ENCODE results near the gene DHRS3. TPM values are rescaled to one million over a fixed set of nuclear protein-coding genes. Genes with fewer than 3 reads are reported as not detected.

DHRS3 gene
- total RNA-seq, 1 experiment from 2014 or later: 37.7 TPM

DNA sequence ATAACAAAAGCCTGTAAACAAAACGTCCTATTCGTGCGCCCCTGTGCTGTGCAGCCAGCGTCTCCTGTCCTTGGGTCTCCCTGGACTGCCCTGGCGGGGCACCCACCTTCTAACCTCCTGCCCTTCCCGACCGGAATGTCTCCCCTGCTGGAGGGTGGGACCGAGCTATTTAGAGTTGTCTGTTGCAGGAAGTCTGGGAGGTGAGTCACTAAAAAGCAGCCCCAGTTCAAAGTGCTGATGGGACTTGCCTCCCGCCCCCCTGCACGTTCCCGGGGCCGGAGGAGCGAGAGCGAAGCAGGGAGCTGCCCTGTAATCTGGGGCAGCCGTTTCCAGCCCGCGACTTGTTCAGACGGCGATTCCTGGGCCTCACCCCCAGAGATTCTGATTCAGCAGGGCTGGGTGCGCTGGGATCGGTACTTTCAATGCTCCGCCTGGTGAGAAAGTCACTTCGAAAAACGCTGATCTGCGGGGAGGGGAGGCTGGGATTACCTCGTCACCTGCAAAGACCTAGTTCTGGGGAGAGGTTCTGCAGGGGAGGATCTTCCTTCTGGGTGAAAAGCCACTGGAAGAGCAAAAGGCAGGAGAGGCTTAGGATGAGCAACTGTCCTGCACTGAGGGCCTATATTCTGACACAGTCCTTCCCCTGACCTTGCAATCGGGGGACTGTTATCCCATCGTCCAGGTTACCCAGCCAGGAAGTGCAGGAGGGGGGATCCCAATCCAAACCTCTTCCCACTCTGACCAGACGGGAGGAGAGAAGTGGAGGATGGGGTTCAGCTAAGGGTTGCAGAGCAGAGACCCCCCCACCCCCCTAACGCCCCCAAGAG, 1.2 kb upstream of the DHRS3 start (continued):
- TF ChIP-seq, protein P1, sequence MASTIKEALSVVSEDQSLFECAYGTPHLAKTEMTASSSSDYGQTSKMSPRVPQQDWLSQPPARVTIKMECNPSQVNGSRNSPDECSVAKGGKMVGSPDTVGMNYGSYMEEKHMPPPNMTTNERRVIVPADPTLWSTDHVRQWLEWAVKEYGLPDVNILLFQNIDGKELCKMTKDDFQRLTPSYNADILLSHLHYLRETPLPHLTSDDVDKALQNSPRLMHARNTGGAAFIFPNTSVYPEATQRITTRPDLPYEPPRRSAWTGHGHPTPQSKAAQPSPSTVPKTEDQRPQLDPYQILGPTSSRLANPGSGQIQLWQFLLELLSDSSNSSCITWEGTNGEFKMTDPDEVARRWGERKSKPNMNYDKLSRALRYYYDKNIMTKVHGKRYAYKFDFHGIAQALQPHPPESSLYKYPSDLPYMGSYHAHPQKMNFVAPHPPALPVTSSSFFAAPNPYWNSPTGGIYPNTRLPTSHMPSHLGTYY (CRISPR knock-in tag; IDR thresholded peaks at IDR 0.05): no peak
- TF ChIP-seq ZBTB21 (CRISPR knock-in tag; IDR thresholded peaks at IDR 0.05; ENCODE audit: borderline replicate concordance) (no peak), ZNF416 (CRISPR knock-in tag; IDR thresholded peaks at IDR 0.05) (no peak), MYBL2 (CRISPR knock-in tag; IDR thresholded peaks at IDR 0.05) (no peak), TCF7 (CRISPR knock-in tag; IDR thresholded peaks at IDR 0.05; ENCODE audit: low read depth) (no peak), FOXJ3 (CRISPR knock-in tag; IDR thresholded peaks at IDR 0.05; ENCODE audit: borderline replicate concordance) (no peak), JAZF1 (CRISPR knock-in tag; IDR thresholded peaks at IDR 0.05) (no peak), ETV6 (CRISPR knock-in tag; IDR thresholded peaks at IDR 0.05) (peak; percentile 36; the same call in 1 of the 2 replicates), MXD4 (CRISPR knock-in tag; IDR thresholded peaks at IDR 0.05; ENCODE audit: borderline replicate concordance) (no peak), TEAD4 (CRISPR knock-in tag; IDR thresholded peaks at IDR 0.05) (no peak), GRHL2 (CRISPR knock-in tag; IDR thresholded peaks at IDR 0.05; ENCODE audit: insufficient replicate concordance, severe bottlenecking) (no peak), NR2C2 (CRISPR knock-in tag; IDR thresholded peaks at IDR 0.05) (no peak), RELA (CRISPR knock-in tag; IDR thresholded peaks at IDR 0.05; ENCODE audit: borderline replicate concordance) (no peak), EMX1 (CRISPR knock-in tag; IDR thresholded peaks at IDR 0.05) (no peak)
- TF ChIP-seq, protein P2, sequence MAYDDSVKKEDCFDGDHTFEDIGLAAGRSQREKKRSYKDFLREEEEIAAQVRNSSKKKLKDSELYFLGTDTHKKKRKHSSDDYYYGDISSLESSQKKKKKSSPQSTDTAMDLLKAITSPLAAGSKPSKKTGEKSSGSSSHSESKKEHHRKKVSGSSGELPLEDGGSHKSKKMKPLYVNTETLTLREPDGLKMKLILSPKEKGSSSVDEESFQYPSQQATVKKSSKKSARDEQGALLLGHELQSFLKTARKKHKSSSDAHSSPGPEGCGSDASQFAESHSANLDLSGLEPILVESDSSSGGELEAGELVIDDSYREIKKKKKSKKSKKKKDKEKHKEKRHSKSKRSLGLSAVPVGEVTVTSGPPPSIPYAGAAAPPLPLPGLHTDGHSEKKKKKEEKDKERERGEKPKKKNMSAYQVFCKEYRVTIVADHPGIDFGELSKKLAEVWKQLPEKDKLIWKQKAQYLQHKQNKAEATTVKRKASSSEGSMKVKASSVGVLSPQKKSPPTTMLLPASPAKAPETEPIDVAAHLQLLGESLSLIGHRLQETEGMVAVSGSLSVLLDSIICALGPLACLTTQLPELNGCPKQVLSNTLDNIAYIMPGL (CRISPR knock-in tag; IDR thresholded peaks at IDR 0.05): no peak; the same call in 1 of the 2 replicates
- TF ChIP-seq, protein P3, sequence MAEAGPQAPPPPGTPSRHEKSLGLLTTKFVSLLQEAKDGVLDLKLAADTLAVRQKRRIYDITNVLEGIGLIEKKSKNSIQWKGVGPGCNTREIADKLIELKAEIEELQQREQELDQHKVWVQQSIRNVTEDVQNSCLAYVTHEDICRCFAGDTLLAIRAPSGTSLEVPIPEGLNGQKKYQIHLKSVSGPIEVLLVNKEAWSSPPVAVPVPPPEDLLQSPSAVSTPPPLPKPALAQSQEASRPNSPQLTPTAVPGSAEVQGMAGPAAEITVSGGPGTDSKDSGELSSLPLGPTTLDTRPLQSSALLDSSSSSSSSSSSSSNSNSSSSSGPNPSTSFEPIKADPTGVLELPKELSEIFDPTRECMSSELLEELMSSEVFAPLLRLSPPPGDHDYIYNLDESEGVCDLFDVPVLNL (CRISPR knock-in tag; IDR thresholded peaks at IDR 0.05; ENCODE audit: borderline replicate concordance, low read depth): no peak
- TF ChIP-seq, protein P4, sequence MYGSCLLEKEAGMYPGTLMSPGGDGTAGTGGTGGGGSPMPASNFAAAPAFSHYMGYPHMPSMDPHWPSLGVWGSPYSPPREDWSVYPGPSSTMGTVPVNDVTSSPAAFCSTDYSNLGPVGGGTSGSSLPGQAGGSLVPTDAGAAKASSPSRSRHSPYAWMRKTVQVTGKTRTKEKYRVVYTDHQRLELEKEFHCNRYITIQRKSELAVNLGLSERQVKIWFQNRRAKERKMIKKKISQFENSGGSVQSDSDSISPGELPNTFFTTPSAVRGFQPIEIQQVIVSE (CRISPR knock-in tag; IDR thresholded peaks at IDR 0.05; ENCODE audit: borderline replicate concordance): no peak
- TF ChIP-seq, protein P5, sequence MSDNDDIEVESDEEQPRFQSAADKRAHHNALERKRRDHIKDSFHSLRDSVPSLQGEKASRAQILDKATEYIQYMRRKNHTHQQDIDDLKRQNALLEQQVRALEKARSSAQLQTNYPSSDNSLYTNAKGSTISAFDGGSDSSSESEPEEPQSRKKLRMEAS (CRISPR knock-in tag; IDR thresholded peaks at IDR 0.05): peak; percentile 73
- TF ChIP-seq, protein P6, sequence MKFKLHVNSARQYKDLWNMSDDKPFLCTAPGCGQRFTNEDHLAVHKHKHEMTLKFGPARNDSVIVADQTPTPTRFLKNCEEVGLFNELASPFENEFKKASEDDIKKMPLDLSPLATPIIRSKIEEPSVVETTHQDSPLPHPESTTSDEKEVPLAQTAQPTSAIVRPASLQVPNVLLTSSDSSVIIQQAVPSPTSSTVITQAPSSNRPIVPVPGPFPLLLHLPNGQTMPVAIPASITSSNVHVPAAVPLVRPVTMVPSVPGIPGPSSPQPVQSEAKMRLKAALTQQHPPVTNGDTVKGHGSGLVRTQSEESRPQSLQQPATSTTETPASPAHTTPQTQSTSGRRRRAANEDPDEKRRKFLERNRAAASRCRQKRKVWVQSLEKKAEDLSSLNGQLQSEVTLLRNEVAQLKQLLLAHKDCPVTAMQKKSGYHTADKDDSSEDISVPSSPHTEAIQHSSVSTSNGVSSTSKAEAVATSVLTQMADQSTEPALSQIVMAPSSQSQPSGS (CRISPR knock-in tag; IDR thresholded peaks at IDR 0.05; ENCODE audit: borderline replicate concordance, low read depth): no peak
- TF ChIP-seq, protein P7, sequence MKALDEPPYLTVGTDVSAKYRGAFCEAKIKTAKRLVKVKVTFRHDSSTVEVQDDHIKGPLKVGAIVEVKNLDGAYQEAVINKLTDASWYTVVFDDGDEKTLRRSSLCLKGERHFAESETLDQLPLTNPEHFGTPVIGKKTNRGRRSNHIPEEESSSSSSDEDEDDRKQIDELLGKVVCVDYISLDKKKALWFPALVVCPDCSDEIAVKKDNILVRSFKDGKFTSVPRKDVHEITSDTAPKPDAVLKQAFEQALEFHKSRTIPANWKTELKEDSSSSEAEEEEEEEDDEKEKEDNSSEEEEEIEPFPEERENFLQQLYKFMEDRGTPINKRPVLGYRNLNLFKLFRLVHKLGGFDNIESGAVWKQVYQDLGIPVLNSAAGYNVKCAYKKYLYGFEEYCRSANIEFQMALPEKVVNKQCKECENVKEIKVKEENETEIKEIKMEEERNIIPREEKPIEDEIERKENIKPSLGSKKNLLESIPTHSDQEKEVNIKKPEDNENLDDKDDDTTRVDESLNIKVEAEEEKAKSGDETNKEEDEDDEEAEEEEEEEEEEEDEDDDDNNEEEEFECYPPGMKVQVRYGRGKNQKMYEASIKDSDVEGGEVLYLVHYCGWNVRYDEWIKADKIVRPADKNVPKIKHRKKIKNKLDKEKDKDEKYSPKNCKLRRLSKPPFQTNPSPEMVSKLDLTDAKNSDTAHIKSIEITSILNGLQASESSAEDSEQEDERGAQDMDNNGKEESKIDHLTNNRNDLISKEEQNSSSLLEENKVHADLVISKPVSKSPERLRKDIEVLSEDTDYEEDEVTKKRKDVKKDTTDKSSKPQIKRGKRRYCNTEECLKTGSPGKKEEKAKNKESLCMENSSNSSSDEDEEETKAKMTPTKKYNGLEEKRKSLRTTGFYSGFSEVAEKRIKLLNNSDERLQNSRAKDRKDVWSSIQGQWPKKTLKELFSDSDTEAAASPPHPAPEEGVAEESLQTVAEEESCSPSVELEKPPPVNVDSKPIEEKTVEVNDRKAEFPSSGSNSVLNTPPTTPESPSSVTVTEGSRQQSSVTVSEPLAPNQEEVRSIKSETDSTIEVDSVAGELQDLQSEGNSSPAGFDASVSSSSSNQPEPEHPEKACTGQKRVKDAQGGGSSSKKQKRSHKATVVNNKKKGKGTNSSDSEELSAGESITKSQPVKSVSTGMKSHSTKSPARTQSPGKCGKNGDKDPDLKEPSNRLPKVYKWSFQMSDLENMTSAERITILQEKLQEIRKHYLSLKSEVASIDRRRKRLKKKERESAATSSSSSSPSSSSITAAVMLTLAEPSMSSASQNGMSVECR (CRISPR knock-in tag; IDR thresholded peaks at IDR 0.05; ENCODE audit: borderline replicate concordance): peak; percentile 34; the same call in 1 of the 2 replicates
- TF ChIP-seq, protein P8, sequence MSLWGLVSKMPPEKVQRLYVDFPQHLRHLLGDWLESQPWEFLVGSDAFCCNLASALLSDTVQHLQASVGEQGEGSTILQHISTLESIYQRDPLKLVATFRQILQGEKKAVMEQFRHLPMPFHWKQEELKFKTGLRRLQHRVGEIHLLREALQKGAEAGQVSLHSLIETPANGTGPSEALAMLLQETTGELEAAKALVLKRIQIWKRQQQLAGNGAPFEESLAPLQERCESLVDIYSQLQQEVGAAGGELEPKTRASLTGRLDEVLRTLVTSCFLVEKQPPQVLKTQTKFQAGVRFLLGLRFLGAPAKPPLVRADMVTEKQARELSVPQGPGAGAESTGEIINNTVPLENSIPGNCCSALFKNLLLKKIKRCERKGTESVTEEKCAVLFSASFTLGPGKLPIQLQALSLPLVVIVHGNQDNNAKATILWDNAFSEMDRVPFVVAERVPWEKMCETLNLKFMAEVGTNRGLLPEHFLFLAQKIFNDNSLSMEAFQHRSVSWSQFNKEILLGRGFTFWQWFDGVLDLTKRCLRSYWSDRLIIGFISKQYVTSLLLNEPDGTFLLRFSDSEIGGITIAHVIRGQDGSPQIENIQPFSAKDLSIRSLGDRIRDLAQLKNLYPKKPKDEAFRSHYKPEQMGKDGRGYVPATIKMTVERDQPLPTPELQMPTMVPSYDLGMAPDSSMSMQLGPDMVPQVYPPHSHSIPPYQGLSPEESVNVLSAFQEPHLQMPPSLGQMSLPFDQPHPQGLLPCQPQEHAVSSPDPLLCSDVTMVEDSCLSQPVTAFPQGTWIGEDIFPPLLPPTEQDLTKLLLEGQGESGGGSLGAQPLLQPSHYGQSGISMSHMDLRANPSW (CRISPR knock-in tag; conservative IDR thresholded peaks at IDR 0.05; ENCODE audit: low read depth): no peak

Measured in WTC11 (cell line).